Ascending aorta (tissue), 2 donors: ENCODE data around the gene ABCA12. TPM values are rescaled to one million over a fixed set of nuclear protein-coding genes. Genes with fewer than 3 reads are reported as not detected.
A peak's percentile ranks its signal among the peaks of the same experiment; 100 is the strongest.

ENCODE experiments used
- DNase-seq, 2 donors: peaks; one replicate each; pipeline ENCODE4 v3.0.0-alpha.2; 2019; ENCODE audit warnings: low spot score in 2 of 2
- H3K27ac ChIP-seq, 2 donors: fragments of 200-600 bp; sonication (generic); one replicate each; pipeline ENCODE4 v1.5.1; 2016 to 2017; ENCODE audit warnings: mild to moderate bottlenecking in 1 of 2
- H3K27me3 ChIP-seq: fragments of 200-600 bp; sonication (generic); one replicate; pipeline ENCODE4 v1.5.1; 2017
- H3K36me3 ChIP-seq, 2 donors: fragments of 200-600 bp; sonication (generic); one replicate each; pipeline ENCODE4 v1.5.1; 2016
- H3K4me1 ChIP-seq, 2 donors: fragments of 200-600 bp; sonication (generic); one replicate each; pipeline ENCODE4 v1.5.1; 2016 to 2017; ENCODE audit warnings: mild to moderate bottlenecking in 1 of 2
- H3K4me3 ChIP-seq, 2 donors: fragments of 200-600 bp; sonication (generic); one replicate each; pipeline ENCODE4 v1.5.1; 2016 to 2017; ENCODE audit warnings: mild to moderate bottlenecking in 1 of 2
- H3K9me3 ChIP-seq, 2 donors: fragments of 200-600 bp; sonication (generic); one replicate each; pipeline ENCODE4 v1.5.1; 2016
- CTCF ChIP-seq, 3 experiments: fragments of 200-600 bp in 2 of 3; fragments of 450-650 bp in 1 of 3; sonication (generic) in 2 of 3; IDR thresholded peaks; one replicate each; pipeline ENCODE4 v1.5.1; 2016 to 2019; ENCODE audit warnings: antibody characterized with exemption in 3 of 3, mild to moderate bottlenecking in 1 of 3, moderate library complexity in 1 of 3
- intact Hi-C: fragments of 100-400 bp; cut with DNase I; formaldehyde crosslinking; loops from one replicate; pipeline ENCODE4 v1.15.1; 2023
- total RNA-seq: library from RNA; depleted of rRNA; stranded (reverse); fragments of >200 nt; gene quantifications from one replicate; pipeline ENCODE4 v1.1.0, GENCODE V29; 2016

The ABCA12 gene
- total RNA-seq, 1 donor from 2014 or later = not detected

GRCh38 chr2:214960677-214961076 is 177.7 kb downstream of the ABCA12 start:
- Histone ChIP-seq H3K27ac (no peak overlapping the region), H3K27me3 (no peaks in the 10 kb centered on the region), H3K36me3 (no peaks in the 10 kb centered on the region), H3K9me3 (peaks cover 0 to 5% of the 10 kb centered on the region in 2 donors), H3K4me1 (no peaks in the 10 kb centered on the region), H3K4me3 (no peak overlapping the region)
- peak in 1 of 3 experiments; percentile 12 for TF ChIP-seq CTCF (IDR thresholded peaks at IDR 0.05)
- intact Hi-C loops = no loop called here
- no peak for DNase-seq

GRCh38 chr2:214946949-214947348 is 191.5 kb downstream of the ABCA12 start:
- H3K36me3 ChIP-seq = no peaks in the 10 kb centered on the region

GRCh38 chr2:214934006-214934405 is 204.4 kb downstream of the ABCA12 start:
- no peak for TF ChIP-seq CTCF (IDR thresholded peaks at IDR 0.05)
- no peak for DNase-seq
- no peaks in the 10 kb centered on the region for H3K4me1 ChIP-seq
- no peaks in the 10 kb centered on the region for H3K9me3 ChIP-seq
- no peak overlapping the region for H3K27ac ChIP-seq
- no peaks in the 10 kb centered on the region for H3K36me3 ChIP-seq
- H3K4me3 ChIP-seq = no peak overlapping the region
- no peaks in the 10 kb centered on the region for H3K27me3 ChIP-seq
- intact Hi-C loops = no loop called here

More at GRCh38 chr2:214946949-214947348, 191.5 kb downstream of the ABCA12 start:
- intact Hi-C loops = no loop called here
- Histone ChIP-seq H3K4me3 (no peak overlapping the region), H3K9me3 (no peaks in the 10 kb centered on the region), H3K4me1 (no peaks in the 10 kb centered on the region), H3K27ac (no peak overlapping the region), H3K27me3 (no peaks in the 10 kb centered on the region)
- no peak for DNase-seq
- TF ChIP-seq CTCF (IDR thresholded peaks at IDR 0.05) = no peak

GRCh38 chr2:214904634-214905033 is 233.8 kb downstream of the ABCA12 start:
- no peak for DNase-seq
- no peaks in the 10 kb centered on the region for H3K27me3 ChIP-seq

GRCh38 chr2:214904176-214904575 is 234.2 kb downstream of the ABCA12 start:
- H3K27ac ChIP-seq = no peak overlapping the region
- H3K4me1 ChIP-seq = no peaks in the 10 kb centered on the region
- no peaks in the 10 kb centered on the region for H3K36me3 ChIP-seq
- no peak for DNase-seq
- H3K27me3 ChIP-seq = no peaks in the 10 kb centered on the region
- intact Hi-C loops = no loop called here
- no peak for TF ChIP-seq CTCF (IDR thresholded peaks at IDR 0.05)
- H3K9me3 ChIP-seq = no peaks in the 10 kb centered on the region
- no peak overlapping the region for H3K4me3 ChIP-seq

More at GRCh38 chr2:214904634-214905033, 233.8 kb downstream of the ABCA12 start:
- Histone ChIP-seq H3K36me3 (no peaks in the 10 kb centered on the region), H3K4me1 (no peaks in the 10 kb centered on the region), H3K4me3 (no peak overlapping the region), H3K27ac (no peak overlapping the region), H3K9me3 (no peaks in the 10 kb centered on the region)
- no peak for TF ChIP-seq CTCF (IDR thresholded peaks at IDR 0.05)
- intact Hi-C loops = no loop called here

GRCh38 chr2:214902286-214902685 is 236.1 kb downstream of the ABCA12 start:
- Histone ChIP-seq H3K4me3 (no peak overlapping the region), H3K36me3 (no peaks in the 10 kb centered on the region), H3K9me3 (no peaks in the 10 kb centered on the region), H3K27ac (no peak overlapping the region), H3K4me1 (no peaks in the 10 kb centered on the region), H3K27me3 (no peaks in the 10 kb centered on the region)
- intact Hi-C loops = no loop called here
- DNase-seq = no peak
- no peak for TF ChIP-seq CTCF (IDR thresholded peaks at IDR 0.05)
